Endothelial cell of umbilical vein (primary cell): Measurements from ENCODE around the gene ANP32B. TPM values are rescaled to one million over a fixed set of nuclear protein-coding genes. Genes with fewer than 3 reads are reported as not detected.

Experiments used
- BruUV-seq: library from RNA; stranded (reverse); fragments of 400-500 nt; replicated peaks from 2 replicates; lab custom pipeline; 2021; lab: Mats Ljungman, UMichigan
- CTCF ChIA-PET: fragments of 300-600, 350-600 bp; sonication (Branson Sonifier 250); formaldehyde crosslinking; loops from one replicate; lab custom pipeline; 2021; ENCODE audit warnings: antibody characterized with exemption, inconsistent platforms; lab: Charles Lee
- POLR2A ChIA-PET: fragments of 300-600, 350-600 bp; sonication (Branson Sonifier 250); formaldehyde crosslinking; loops from one replicate; lab custom pipeline; 2021; ENCODE audit warnings: antibody characterized with exemption, inconsistent platforms; lab: Charles Lee
- DNase-seq: peaks from one replicate; pipeline ENCODE4 v3.0.0-alpha.2; 2011; ENCODE audit warnings: low read depth, low spot score
- FAIRE-seq: peaks from 2 replicates; lab custom pipeline; 2011; peaks lifted over from hg19 to GRCh38; lab: Jason Lieb, UNC
- H2AFZ ChIP-seq: 2 replicates; pipeline ENCODE4 v1.6.0; 2012; ENCODE audit warnings: low read depth, low read length, control low read depth, inconsistent platforms
- H3K27ac ChIP-seq: 2 replicates; pipeline ENCODE4 v1.5.1; 2011; ENCODE audit warnings: low read depth, mild to moderate bottlenecking, control low read depth, low read length, moderate library complexity; ENCODE audit not compliant: insufficient read depth
- H3K27me3 ChIP-seq, 2 experiments: 2 replicates each; pipeline versions ENCODE4 v1.6.0 to v1.6.1; 2011; ENCODE audit warnings: low read length in 2 of 2, mixed read lengths in 1 of 2; ENCODE audit not compliant: control insufficient read depth in 2 of 2, insufficient read depth in 2 of 2
- H3K36me3 ChIP-seq, 2 experiments: 2 replicates in 1 of 2; 3 replicates in 1 of 2; pipeline ENCODE4 v1.5.1; 2011; ENCODE audit warnings: low read length in 2 of 2, mild to moderate bottlenecking in 1 of 2, moderate library complexity in 1 of 2; ENCODE audit not compliant: control insufficient read depth in 2 of 2, insufficient read depth in 2 of 2; ENCODE audit errors: extremely low read depth in 1 of 2
- H3K4me1 ChIP-seq: 3 replicates; pipeline ENCODE4 v1.5.1; 2011; ENCODE audit warnings: mild to moderate bottlenecking, low read length; ENCODE audit not compliant: control insufficient read depth, insufficient read depth; ENCODE audit errors: extremely low read depth
- H3K4me2 ChIP-seq: 2 replicates; pipeline ENCODE4 v1.6.1; 2011; ENCODE audit warnings: low read length, control low read depth, mixed read lengths; ENCODE audit not compliant: insufficient read depth
- H3K4me3 ChIP-seq, 3 experiments: fragments of 200-600 bp in 1 of 3; sonication (generic), shearing (Covaris generic) in 1 of 3; replicated peaks in 1 of 3; 2 replicates each; pipeline ENCODE4 v1.5.1; 2011 to 2016; ENCODE audit warnings: control low read depth in 3 of 3, low read length in 3 of 3, mild to moderate bottlenecking in 2 of 3, inconsistent platforms in 1 of 3, low read depth in 1 of 3, moderate library complexity in 1 of 3; ENCODE audit not compliant: insufficient read depth in 1 of 3
- H3K79me2 ChIP-seq: 2 replicates; pipeline ENCODE4 v1.6.0; 2012; ENCODE audit warnings: low read length, inconsistent platforms; ENCODE audit not compliant: control insufficient read depth, insufficient read depth
- H3K9ac ChIP-seq: replicated peaks from 2 replicates; pipeline ENCODE3; 2011; ENCODE audit warnings: low read length, control low read depth; ENCODE audit not compliant: insufficient read depth; ENCODE audit errors: extremely low read depth
- H3K9me1 ChIP-seq: replicated peaks from 3 replicates; pipeline ENCODE4 v1.6.0; 2011; ENCODE audit warnings: mild to moderate bottlenecking, low read length; ENCODE audit not compliant: control insufficient read depth, insufficient read depth; ENCODE audit errors: extremely low read depth
- H3K9me3 ChIP-seq: replicated peaks from 2 replicates; pipeline ENCODE4 v1.5.1; 2012; ENCODE audit warnings: low read length, inconsistent platforms; ENCODE audit not compliant: control insufficient read depth, insufficient read depth
- H4K20me1 ChIP-seq: replicated peaks from 2 replicates; pipeline ENCODE3; 2011; ENCODE audit warnings: mild to moderate bottlenecking, low read length; ENCODE audit not compliant: control insufficient read depth, insufficient read depth; ENCODE audit errors: extremely low read depth
- EZH2 ChIP-seq: IDR thresholded peaks from 2 replicates; pipeline ENCODE4 v1.6.1; 2012; ENCODE audit warnings: borderline replicate concordance, low read depth, mild to moderate bottlenecking, moderate library complexity, low read length, inconsistent platforms; ENCODE audit not compliant: severe bottlenecking
- FOS ChIP-seq: IDR thresholded peaks from 2 replicates; pipeline ENCODE4 v1.6.1; 2011; ENCODE audit warnings: mild to moderate bottlenecking, low read length, moderate library complexity, borderline replicate concordance; ENCODE audit not compliant: insufficient read depth
- JUN ChIP-seq: IDR thresholded peaks from 2 replicates; pipeline ENCODE4 v1.6.1; 2011; ENCODE audit warnings: borderline replicate concordance, low read depth; ENCODE audit not compliant: insufficient read length, insufficient read depth
- MYC ChIP-seq: IDR thresholded peaks from one replicate; pipeline ENCODE4 v1.6.1; 2011; ENCODE audit warnings: mild to moderate bottlenecking, low read depth, low read length
- POLR2AphosphoS5 ChIP-seq: IDR thresholded peaks from 2 replicates; pipeline ENCODE4 v1.6.1; 2012; ENCODE audit warnings: low read depth, mild to moderate bottlenecking, control low read depth, low read length, moderate library complexity; ENCODE audit not compliant: insufficient read depth
- dilution Hi-C: fragments of 300-500 bp; cut with MboI; formaldehyde crosslinking; loops from one replicate; pipeline ENCODE4 v1.15.0; 2019; ENCODE audit warnings: low sequenced_read_pairs; ENCODE audit not compliant: extremely low pct_ligation_motif_present
- intact Hi-C: fragments of 100-400 bp; cut with micrococcal nuclease; formaldehyde crosslinking; loops from one replicate; pipeline ENCODE4 v1.10.0; 2022
- polyA plus RNA-seq, 4 experiments: library from polyadenylated mRNA; depleted of rRNA in 3 of 4; stranded (reverse) in 3 of 4; unstranded in 1 of 4; fragments of >200 nt; gene quantifications; 2 replicates each; pipeline versions ENCODE4 v1.2.1 to v1.2.3, GENCODE V29; 2011 to 2012; ENCODE audit warnings: missing spikeins in 1 of 4
- total RNA-seq: library from RNA; stranded (reverse); gene quantifications from 2 replicates; pipeline ENCODE4 v1.2.3, GENCODE V29; 2021
- TF ChIP-seq, protein P1 (sequence below): IDR thresholded peaks from 2 replicates; pipeline ENCODE4 v1.6.1; 2011; ENCODE audit not compliant: insufficient read depth, insufficient read length
- TF ChIP-seq, protein P2 (sequence below), 2 donors: IDR thresholded peaks; 1 replicate in 1 of 2; 2 replicates in 1 of 2; pipeline ENCODE4 v1.5.1; 2011; ENCODE audit warnings: low read length in 2 of 2, mild to moderate bottlenecking in 2 of 2, moderate library complexity in 2 of 2, control low read depth in 1 of 2, inconsistent platforms in 1 of 2, low read depth in 1 of 2; ENCODE audit not compliant: insufficient read depth in 1 of 2; ENCODE audit errors: extremely low read depth in 1 of 2

The ANP32B gene
- total and polyA plus RNA-seq, 2 donors (not counting 3 experiments of a cell fraction or from before 2014, with no cell fraction given), result 13.9 to 173 TPM

DNA sequence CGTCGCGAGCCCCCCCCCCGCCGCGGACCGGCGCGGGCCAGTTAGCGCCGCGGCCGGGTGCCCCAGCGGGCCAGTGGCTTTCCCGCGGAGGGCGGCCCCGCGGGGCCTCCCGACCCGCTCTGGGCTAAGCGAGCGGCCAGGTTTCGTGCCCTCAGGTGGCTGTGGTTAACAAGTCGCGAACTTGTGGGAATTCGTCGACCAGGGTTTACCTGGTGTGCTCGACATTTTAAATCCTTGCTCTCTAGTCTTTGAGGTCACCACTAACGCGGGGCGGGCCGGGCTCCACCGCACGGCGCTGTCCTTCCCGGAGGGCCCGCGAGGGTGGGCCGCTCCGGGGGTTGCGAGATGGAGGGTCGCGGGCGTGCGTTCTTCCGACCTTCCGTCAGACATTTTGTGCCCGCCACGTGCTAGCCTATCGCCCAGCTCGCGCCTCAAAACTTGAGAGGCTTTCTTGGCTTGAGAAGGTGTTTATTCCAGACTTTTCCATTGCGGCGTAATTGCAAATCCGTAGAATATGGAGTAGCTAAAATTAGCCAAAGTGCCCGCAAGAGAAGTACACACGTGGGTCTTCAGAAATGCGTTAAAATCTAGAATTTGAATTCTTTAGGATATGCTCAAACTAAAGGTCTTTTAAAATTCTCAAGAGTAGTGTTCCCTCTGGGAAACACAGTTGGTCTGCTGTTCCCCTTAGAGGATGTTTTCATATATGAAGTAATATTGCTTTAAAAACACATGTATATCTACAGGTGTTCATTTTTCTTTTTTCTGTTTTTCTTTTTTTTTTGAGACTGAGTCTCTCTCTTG lies 2.1 kb downstream of the ANP32B start:
- Histone ChIP-seq H4K20me1 (peaks cover 5% of the 10 kb centered on the region), H3K9me3 (no peaks in the 10 kb centered on the region), H3K36me3 (no peaks in the 10 kb centered on the region), H3K27me3 (no peaks in the 10 kb centered on the region), H3K79me2 (peaks cover 70% of the 10 kb centered on the region), H2AFZ (peak overlapping the region; percentile 55), H3K27ac (peak overlapping the region; percentile 94), H3K4me3 (peak overlapping the region; percentile 23 to 64 (median 60)), H3K4me1 (peaks cover 31% of the 10 kb centered on the region), H3K4me2 (peak overlapping the region; percentile 80), H3K9me1 (no peaks in the 10 kb centered on the region), H3K9ac (peak overlapping the region; percentile 95)
- CTCF ChIA-PET, result interaction anchor here (1.2 kb wide), 1 partner anchor 63 kb away, joined by 5 read pairs; the partner anchor contains the start of gene TRMO
- no peak for FAIRE-seq
- DNase-seq, result peak; percentile 56
- intact Hi-C loops (no loop called here), dilution Hi-C loops (no loop called here)
- BruUV-seq, result TSS peak; percentile 12
- TF ChIP-seq, protein P1, sequence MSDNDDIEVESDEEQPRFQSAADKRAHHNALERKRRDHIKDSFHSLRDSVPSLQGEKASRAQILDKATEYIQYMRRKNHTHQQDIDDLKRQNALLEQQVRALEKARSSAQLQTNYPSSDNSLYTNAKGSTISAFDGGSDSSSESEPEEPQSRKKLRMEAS, result peak; percentile 70
- TF ChIP-seq MYC, result no peak
- POLR2A ChIA-PET, result interaction anchor here (0.7 kb wide), 1 partner anchor 52 kb away, joined by 3 read pairs; no protein-coding TSS in a partner anchor

DNA sequence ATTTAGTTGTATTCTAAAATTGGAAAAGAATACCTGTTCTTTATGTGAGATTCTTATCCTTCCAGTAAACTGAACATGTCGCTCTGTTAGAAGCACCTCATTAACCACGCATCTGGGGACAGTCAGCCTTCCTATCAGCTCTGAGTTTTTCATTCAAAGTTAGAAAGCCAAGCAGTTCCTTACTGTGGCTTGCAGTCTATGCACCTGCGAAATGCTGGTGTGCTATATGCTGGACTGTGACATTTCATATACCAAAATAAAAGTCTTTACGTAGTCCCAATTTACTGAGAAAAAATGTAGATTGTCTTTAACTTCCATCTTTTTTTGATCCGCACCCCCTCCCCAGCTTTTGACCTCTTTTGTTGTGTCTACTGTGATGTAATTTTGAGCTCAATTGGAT lies 4.3 kb downstream of the ANP32B start:
- DNase-seq (no peak), FAIRE-seq (no peak)
- Histone ChIP-seq H4K20me1 (peaks cover 8% of the 10 kb centered on the region), H3K4me2 (no peak overlapping the region), H3K9me3 (no peaks in the 10 kb centered on the region), H3K9ac (no peak overlapping the region), H3K4me1 (peaks cover 30% of the 10 kb centered on the region), H2AFZ (no peak overlapping the region), H3K27ac (no peak overlapping the region), H3K27me3 (no peaks in the 10 kb centered on the region), H3K4me3 (no peak overlapping the region), H3K9me1 (no peaks in the 10 kb centered on the region), H3K36me3 (no peaks in the 10 kb centered on the region), H3K79me2 (peaks cover 93% of the 10 kb centered on the region)
- no TSS peak for BruUV-seq
- intact Hi-C loops, result no loop called here
- dilution Hi-C loops, result no loop called here
- ChIA-PET POLR2A (no interaction called here), CTCF (interaction anchor here (0.8 to 2.2 kb wide), 4 partner anchors 10 to 97 kb away, joined by 3 to 11 read pairs (median 4); partner anchors contain the start of gene NANS)
- TF ChIP-seq JUN (no peak), EZH2 (no peak), FOS (no peak), POLR2AphosphoS5 (no peak)
- TF ChIP-seq, protein P1, result no peak
- TF ChIP-seq, protein P2, sequence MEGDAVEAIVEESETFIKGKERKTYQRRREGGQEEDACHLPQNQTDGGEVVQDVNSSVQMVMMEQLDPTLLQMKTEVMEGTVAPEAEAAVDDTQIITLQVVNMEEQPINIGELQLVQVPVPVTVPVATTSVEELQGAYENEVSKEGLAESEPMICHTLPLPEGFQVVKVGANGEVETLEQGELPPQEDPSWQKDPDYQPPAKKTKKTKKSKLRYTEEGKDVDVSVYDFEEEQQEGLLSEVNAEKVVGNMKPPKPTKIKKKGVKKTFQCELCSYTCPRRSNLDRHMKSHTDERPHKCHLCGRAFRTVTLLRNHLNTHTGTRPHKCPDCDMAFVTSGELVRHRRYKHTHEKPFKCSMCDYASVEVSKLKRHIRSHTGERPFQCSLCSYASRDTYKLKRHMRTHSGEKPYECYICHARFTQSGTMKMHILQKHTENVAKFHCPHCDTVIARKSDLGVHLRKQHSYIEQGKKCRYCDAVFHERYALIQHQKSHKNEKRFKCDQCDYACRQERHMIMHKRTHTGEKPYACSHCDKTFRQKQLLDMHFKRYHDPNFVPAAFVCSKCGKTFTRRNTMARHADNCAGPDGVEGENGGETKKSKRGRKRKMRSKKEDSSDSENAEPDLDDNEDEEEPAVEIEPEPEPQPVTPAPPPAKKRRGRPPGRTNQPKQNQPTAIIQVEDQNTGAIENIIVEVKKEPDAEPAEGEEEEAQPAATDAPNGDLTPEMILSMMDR (IDR thresholded peaks at IDR 0.05; ENCODE audit: extremely low read depth in 1 of 2, insufficient read depth in 1 of 2, low read depth in 1 of 2, low read length in 2 of 2), result no peak
